Endodermal cell (in vitro differentiated cells): ENCODE measurements around the gene FAM177B. TPM values are rescaled to one million over a fixed set of nuclear protein-coding genes. Genes with fewer than 3 reads are reported as not detected.
A peak's percentile ranks its signal among the peaks of the same experiment; 100 is the strongest.

Experiments
- DNase-seq: peaks from one replicate; pipeline ENCODE4 v3.0.0-alpha.2; 2017
- H3K27ac ChIP-seq: 2 replicates; pipeline ENCODE4 v1.5.1; 2013; ENCODE audit warnings: mild to moderate bottlenecking, low read depth, low read length, moderate library complexity
- H3K27me3 ChIP-seq: 2 replicates; pipeline ENCODE4 v1.6.1; 2013; ENCODE audit warnings: mild to moderate bottlenecking, low read length, moderate library complexity; ENCODE audit not compliant: insufficient read depth, control insufficient read depth, poor library complexity, severe bottlenecking
- H3K36me3 ChIP-seq: 2 replicates; pipeline ENCODE4 v1.7.0; 2013; ENCODE audit warnings: mild to moderate bottlenecking, low read length, moderate library complexity; ENCODE audit not compliant: control insufficient read depth, insufficient read depth
- H3K4me1 ChIP-seq: one replicate; pipeline ENCODE4 v1.7.0; 2013; ENCODE audit warnings: low read length; ENCODE audit not compliant: control insufficient read depth, insufficient read depth
- H3K4me3 ChIP-seq: 2 replicates; pipeline ENCODE4 v1.5.1; 2013; ENCODE audit warnings: mild to moderate bottlenecking, low read length, moderate library complexity
- H3K9ac ChIP-seq: 2 replicates; pipeline ENCODE4 v1.6.1; 2013; ENCODE audit warnings: mild to moderate bottlenecking, low read length, moderate library complexity; ENCODE audit not compliant: poor library complexity, severe bottlenecking; ENCODE audit errors: extremely low read depth
- H3K9me3 ChIP-seq: 2 replicates; pipeline ENCODE4 v1.6.1; 2013; ENCODE audit warnings: mild to moderate bottlenecking, low read length, moderate library complexity; ENCODE audit not compliant: control insufficient read depth
- H3K27ac Mint-ChIP-seq: 2 replicates; pipeline ENCODE4 v1.8.0; 2020; ENCODE audit warnings: mixed read lengths
- H3K27me3 Mint-ChIP-seq: 2 replicates; pipeline ENCODE4 v1.8.0; 2021; ENCODE audit warnings: mild to moderate bottlenecking, mixed read lengths; ENCODE audit not compliant: insufficient read depth
- H3K36me3 Mint-ChIP-seq: 2 replicates; pipeline ENCODE4 v1.8.0; 2020; ENCODE audit warnings: low read depth, mixed read lengths
- H3K4me1 Mint-ChIP-seq: 2 replicates; pipeline ENCODE4 v1.8.0; 2020; ENCODE audit warnings: mixed read lengths
- H3K4me3 Mint-ChIP-seq: 2 replicates; pipeline ENCODE4 v1.8.0; 2020; ENCODE audit warnings: mild to moderate bottlenecking, moderate library complexity, mixed read lengths
- H3K9me3 Mint-ChIP-seq: 2 replicates; pipeline ENCODE4 v1.8.0; 2020; ENCODE audit warnings: mild to moderate bottlenecking, mixed read lengths
- WGBS, 2 experiments: methylation state at CpG; one replicate each; pipeline versions ENCODE4 v1.1.5 to v1.1.7; 2013; ENCODE audit warnings: missing lambda C conversion rate in 2 of 2, mixed read lengths in 1 of 2; ENCODE audit not compliant: insufficient coverage in 1 of 2, insufficient read length in 1 of 2; 5-methylcytosine and 5-hydroxymethylcytosine counted together
- total RNA-seq, 2 donors: library from RNA; stranded (reverse); fragmentation: NEBNext Ultra II Directional in 1 of 2; extraction: Animal tissue kit (Norgen Biotek cat#: 25700) in 1 of 2; gene quantifications; 2 replicates in 1 of 2; 3 replicates in 1 of 2; pipeline ENCODE4 v1.2.1, GENCODE V29; 2021
- TF ChIP-seq, protein P1 (sequence below): fragments of 200-600 bp; sonication (generic); conservative IDR thresholded peaks from 2 replicates; pipeline ENCODE4 v1.5.0; 2021; ENCODE audit warnings: antibody characterized with exemption, mild to moderate bottlenecking

FAM177B gene
- total RNA-seq, 2 donors from 2014 or later: not detected

DNA sequence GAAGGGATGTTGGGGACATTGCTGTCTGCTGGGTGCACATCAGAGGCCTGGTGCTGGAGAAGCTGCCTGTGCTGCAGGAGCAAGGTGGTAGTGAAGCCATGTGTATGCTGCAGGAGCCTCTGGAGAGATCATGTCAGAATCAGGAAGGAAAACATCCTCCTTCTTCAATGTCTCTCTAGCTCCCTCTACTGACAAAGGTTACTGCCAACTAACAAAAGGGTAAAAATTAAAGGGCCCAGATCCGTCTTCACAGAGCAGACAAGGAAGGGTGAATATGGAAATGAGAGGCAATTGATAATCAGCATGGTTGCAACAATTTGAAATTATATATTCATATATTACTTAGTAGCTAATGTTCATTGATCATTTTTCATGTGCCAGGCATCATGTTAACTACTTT, 32.2 kb downstream of the FAM177B start:
- Mint-ChIP-seq H3K27me3 (peaks cover 4% of the 10 kb centered on the region), H3K4me3 (no peak overlapping the region), H3K36me3 (peaks cover 4% of the 10 kb centered on the region), H3K4me1 (peaks cover 5% of the 10 kb centered on the region), H3K27ac (no peak overlapping the region), H3K9me3 (peaks cover 34% of the 10 kb centered on the region)
- H3K4me3 ChIP-seq: no peak overlapping the region
- 100% methylated on average over 1 of the region's 1 CpG; no CpG with 5 or more reads in 1 of the 2 experiments for WGBS, 2 experiments
- peaks cover 28% of the 10 kb centered on the region for H3K9me3 ChIP-seq
- no peaks in the 10 kb centered on the region for H3K27me3 ChIP-seq
- H3K4me1 ChIP-seq: no peaks in the 10 kb centered on the region
- H3K9ac ChIP-seq: no peak overlapping the region
- DNase-seq: no peak
- TF ChIP-seq, protein P1, sequence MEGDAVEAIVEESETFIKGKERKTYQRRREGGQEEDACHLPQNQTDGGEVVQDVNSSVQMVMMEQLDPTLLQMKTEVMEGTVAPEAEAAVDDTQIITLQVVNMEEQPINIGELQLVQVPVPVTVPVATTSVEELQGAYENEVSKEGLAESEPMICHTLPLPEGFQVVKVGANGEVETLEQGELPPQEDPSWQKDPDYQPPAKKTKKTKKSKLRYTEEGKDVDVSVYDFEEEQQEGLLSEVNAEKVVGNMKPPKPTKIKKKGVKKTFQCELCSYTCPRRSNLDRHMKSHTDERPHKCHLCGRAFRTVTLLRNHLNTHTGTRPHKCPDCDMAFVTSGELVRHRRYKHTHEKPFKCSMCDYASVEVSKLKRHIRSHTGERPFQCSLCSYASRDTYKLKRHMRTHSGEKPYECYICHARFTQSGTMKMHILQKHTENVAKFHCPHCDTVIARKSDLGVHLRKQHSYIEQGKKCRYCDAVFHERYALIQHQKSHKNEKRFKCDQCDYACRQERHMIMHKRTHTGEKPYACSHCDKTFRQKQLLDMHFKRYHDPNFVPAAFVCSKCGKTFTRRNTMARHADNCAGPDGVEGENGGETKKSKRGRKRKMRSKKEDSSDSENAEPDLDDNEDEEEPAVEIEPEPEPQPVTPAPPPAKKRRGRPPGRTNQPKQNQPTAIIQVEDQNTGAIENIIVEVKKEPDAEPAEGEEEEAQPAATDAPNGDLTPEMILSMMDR: peak; percentile 56
- no peak overlapping the region for H3K27ac ChIP-seq
- H3K36me3 ChIP-seq: no peaks in the 10 kb centered on the region

DNA sequence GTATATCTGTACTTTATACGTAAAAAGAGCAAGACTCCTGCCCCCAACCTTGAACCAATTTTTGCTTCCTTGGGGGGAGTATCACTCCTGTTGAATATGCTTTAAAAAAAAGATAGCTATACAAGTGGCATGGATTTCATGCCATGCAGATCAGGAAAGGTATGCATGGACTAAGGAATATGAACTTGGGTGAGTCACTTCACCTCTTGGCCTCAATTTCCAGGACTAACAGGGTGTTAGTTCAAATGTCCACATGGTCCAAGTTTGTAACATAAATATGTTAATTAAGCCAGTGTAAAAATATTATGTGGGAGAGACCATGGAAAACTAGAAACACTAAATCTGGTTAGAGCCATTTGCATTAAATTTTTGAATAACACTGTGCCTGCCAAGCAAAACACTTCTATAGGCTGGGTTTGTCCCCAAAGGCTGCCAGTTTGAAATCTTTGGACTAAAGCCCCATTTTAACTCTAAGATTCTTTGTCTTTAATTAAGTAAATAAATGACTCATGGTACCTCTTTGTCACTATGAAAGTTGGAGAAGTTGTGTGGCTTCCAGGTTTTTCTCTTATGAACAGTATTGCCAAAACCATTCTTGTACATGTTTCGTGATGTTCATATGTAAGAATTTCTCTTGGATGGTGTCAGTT, 33.1 kb downstream of the FAM177B start:
- H3K4me3 ChIP-seq: no peak overlapping the region
- DNase-seq: no peak
- H3K4me1 ChIP-seq: no peaks in the 10 kb centered on the region
- Mint-ChIP-seq H3K27ac (no peak overlapping the region), H3K4me1 (peaks cover 5% of the 10 kb centered on the region), H3K27me3 (no peaks in the 10 kb centered on the region), H3K9me3 (peaks cover 28% of the 10 kb centered on the region), H3K36me3 (peaks cover 4% of the 10 kb centered on the region), H3K4me3 (no peak overlapping the region)
- TF ChIP-seq, protein P1: no peak
- no peaks in the 10 kb centered on the region for H3K27me3 ChIP-seq
- H3K36me3 ChIP-seq: no peaks in the 10 kb centered on the region
- no peak overlapping the region for H3K9ac ChIP-seq
- H3K9me3 ChIP-seq: peaks cover 28% of the 10 kb centered on the region
- WGBS, 2 experiments: 88% methylated on average over 2 of the region's 2 CpGs; no CpG with 5 or more reads in 1 of the 2 experiments
- no peak overlapping the region for H3K27ac ChIP-seq

DNA sequence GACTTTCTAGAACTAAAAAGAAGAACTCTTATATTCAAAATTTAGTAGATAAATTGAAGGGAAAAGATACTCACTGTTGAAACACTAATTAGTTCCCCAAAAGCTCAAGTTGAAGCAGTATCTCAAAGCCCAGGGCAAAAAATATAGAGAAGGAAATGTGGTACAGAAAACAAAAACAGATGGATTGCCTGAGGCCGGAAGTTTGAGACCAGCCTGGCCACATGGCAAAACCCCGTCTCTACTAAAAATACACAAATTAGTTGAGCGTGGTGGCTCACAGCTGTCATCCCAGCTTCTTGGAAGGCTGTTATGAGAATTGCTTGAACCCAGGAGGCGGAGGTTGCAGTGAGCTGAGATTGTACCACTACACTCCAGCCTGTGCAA, 36.0 kb downstream of the FAM177B start:
- H3K36me3 Mint-ChIP-seq: peaks cover 4% of the 10 kb centered on the region

More for the DNA sequence above, 36.0 kb downstream of the FAM177B start:
- no peak overlapping the region for H3K4me3 Mint-ChIP-seq
- H3K4me1 Mint-ChIP-seq: no peaks in the 10 kb centered on the region
- Histone ChIP-seq H3K27ac (no peak overlapping the region), H3K36me3 (no peaks in the 10 kb centered on the region), H3K27me3 (no peaks in the 10 kb centered on the region), H3K4me1 (no peaks in the 10 kb centered on the region), H3K9me3 (peaks cover 22% of the 10 kb centered on the region), H3K4me3 (no peak overlapping the region), H3K9ac (no peak overlapping the region)
- H3K27ac Mint-ChIP-seq: no peak overlapping the region
- TF ChIP-seq, protein P1: no peak
- H3K27me3 Mint-ChIP-seq: peaks cover 6% of the 10 kb centered on the region
- DNase-seq: no peak
- 80 to 93% methylated on average over 1 to 4 of the region's 4 CpGs for WGBS, 2 experiments
- H3K9me3 Mint-ChIP-seq: peaks cover 23% of the 10 kb centered on the region
